ELF-1 (cell line): ENCODE results near the gene BCAP29.
"Not testable (repeated sequence)": the region's sequence is repeated elsewhere in the genome, so short reads cannot be mapped to it uniquely, and the experiment has no call there.

Source experiments
- DNase-seq: peaks from one replicate; pipeline ENCODE4 v3.0.0-alpha.2; 2016; ENCODE audit warnings: low read depth, low spot score

The BCAP29 gene

DNA sequence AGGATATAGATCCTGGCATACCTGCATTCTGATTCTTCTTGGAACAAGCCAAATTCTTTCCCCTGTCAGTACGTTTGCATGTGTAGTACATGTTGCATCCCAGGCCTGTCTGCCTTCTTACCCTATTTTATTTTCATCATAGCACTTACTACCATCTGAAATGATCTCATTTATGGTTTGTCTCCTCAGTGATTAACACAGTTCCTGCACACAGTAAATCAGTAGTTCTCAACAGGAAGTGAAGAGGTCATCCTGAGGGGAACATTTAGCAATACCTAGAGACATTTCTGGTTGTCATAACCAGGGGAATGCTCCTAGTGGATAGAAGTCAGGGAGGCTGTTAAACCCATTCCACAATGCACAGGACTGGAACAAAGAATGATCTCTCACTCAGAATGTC is 42.4 kb downstream of the BCAP29 start:
- no peak for DNase-seq

DNA sequence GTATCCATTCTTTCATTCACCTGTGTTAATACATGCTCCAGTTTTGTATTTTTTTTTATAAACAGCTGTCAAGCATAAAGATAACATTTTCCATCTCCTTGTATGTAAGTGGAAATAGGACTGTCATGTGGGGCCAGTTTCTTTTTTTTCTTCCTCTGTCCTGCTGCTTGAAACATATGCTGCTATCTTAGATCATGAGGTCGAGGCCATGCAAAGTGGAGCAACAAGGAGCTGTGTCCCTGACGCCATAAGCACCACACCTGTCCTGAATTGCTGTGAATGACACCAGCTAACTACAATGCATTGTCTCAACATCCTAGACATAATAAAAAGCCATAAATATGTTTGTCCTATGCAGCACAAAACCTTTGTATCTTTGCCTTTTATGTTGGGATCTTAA is 42.8 kb downstream of the BCAP29 start:
- no peak for DNase-seq

DNA sequence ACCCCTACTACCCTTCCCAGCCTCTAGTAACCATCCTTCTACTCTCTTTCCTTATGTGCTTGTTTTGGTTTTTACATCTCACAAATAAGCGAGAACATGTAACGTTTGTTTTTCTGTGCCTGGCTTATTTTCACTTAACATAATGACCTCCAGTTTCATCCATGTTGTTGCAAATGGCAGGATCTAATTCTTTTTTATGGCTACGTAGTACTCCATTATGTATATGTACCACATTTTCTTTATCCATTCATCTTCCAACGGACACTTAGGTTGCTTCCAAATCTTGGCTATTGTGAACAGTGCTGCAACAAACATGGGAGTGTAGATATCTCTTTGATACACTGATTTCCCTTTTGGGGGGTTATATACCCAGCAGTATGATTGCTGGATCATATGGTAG is 47.0 kb downstream of the BCAP29 start:
- no peak for DNase-seq

DNA sequence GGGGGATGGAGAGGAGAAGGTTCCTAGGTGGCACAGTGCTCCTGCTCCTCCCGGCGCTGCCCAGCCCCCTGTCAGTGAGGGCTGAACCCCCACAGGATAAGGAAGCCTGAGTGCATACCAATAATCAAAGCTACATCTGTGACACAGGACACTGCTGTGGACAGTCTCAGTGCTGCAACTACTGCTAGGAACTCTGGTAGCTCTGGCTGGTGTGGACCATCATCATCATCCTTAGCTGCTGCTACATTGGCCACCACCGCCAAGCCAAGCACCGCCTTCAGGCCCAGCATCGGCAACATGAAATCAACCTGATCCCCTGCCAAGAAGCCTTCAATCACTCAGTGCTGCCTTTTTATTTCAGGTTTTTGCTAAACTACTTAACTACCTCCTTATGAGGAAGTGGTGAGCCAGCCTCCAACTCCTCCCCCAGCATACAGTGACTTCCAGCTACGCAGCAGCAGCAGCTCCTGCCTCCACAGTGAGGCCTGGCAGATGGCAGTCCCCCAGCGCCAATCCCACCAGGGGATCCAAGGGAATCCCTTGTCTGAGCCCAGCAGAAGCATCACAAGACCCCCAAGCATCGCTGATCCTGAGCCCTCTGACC is 48.5 kb downstream of the BCAP29 start:
- no peak for DNase-seq

DNA sequence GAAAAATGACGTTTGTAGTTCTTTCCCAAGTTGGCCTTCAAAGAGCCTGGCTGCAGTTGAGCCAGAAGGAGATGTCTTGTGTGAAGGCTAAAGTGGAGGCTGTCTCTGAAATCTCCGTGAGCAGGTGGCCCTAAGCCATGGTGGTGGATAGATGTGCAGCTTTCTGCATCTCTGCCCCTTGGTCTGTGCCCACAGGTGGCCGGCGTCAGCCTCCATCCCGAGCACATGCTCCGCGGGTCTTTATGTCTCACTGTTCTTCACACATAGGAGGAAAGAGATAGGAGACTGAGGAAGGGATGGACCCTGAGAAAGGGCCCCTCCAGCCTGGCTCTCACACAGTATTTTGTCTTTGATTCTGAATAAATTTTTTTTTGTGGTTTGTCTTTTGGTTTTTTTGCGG is 50.3 kb downstream of the BCAP29 start:
- no peak for DNase-seq

DNA sequence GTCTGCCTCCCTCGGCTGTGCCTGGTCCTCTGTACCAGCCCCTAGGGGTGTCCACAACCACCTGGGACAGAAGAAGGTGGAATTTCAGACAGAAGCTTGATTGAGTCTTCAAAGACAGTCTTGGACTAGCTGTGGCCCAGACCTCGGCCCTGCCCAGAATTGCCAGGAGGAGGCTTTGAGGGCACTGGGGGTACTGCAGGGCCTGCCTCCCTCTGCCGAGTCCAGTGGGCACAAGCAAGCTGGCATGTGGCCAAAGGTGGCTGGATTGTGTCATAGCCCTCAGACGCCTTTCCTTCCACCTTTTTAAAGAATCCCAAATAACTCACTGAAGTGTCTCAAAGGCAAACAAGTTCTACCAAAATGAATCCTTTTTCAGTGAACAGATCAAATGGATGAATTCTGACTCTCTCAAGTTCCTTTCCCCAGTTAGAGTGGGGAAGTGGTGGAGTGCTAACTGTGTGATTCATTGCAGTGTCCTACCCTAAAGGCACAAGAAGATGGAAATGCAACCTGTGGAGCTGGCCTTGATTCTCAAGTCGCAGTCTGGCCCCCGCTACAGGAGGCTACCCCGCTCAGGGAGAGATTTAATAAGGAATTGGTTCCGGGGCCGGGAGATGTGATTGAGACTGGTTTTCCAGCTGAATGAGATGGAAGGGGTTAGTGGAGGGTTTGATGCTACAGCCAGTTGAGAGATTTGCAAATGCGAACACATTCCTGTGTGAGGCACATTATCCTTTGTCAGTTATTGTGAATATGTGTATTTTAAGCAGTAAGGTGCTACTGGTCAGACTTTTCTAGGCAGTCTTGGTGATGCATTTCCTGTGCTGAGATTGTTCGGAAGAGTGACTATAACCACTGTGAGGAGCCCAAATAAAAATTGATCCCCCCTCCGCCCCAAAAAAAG is 51.8 kb downstream of the BCAP29 start:
- DNase-seq, result no peak

DNA sequence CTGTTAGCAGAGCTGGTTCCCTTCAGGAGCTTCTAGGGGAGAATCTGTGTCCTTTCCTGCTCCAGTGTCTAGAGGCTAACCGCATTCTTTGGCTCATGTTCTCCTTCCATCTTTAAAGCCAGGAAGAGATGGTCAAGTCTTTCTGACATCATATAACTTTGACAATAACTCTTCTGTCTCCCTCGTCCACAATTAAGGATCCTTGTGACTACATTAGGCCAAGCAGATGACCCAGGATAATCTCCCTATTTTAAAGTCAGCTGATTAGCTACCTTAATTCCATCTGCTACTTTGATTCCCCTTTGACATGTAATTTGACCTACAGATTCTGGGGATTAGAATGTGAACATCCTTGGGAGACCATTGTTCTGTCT is 52.4 kb downstream of the BCAP29 start:
- no peak for DNase-seq

DNA sequence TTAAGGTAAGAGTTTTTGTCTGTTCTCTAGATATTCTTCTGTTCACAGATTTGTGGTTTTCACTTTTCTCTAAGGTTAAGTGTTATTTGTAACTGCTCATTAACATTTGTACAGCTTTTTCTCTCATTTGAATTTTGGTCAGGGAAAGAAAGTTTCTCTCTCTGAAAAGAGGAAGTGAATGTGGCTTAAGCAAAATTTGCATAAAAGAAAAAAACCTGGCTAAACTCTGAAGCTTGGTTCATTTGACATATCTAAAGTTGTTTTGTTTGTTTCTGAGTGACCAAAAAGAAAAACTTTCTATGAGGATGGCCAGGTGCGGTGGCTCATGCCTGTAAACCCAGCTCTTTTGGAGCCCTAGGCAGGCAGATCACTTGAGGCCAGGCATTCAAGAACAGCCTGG is 58.5 kb downstream of the BCAP29 start:
- no peak for DNase-seq

DNA sequence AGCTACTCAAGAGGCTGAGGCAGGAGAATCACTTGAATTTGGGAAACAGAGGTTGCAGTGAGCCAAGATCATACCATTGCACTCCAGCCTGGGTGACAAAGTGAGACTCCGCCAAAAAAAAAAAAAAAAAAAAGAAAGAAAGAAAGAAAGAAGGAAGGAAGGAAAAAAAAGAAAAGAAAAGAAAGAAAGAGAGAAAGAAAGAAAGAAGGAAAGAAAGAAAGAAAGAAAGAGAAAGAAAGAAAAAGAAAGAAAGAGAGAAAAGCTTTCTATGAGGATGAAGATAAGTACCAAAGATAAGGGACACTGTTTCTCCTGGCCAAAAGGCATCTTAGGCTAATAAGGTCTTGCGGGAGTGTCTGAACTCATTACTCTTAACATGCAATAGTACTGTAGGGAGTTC is 59.0 kb downstream of the BCAP29 start:
- not testable (repeated sequence) for DNase-seq

DNA sequence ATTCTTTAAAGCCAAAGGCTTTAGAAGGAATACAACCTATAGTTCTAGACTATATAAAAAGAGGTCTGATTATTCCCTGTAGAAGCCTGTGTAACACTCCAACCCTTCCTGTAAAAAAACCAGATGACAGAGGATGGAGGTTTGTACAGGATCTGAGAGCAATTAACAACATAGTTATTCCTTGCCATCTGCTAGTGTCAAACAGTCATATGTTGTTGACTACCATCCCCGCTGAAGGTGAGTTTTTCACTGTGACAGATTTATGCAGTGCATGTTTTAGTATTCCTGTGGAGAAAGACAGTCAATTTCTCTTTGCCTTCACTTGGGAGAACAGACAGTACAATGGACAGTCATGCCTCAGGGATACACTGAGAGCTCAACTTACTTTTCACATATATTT is 61.6 kb downstream of the BCAP29 start:
- no peak for DNase-seq

DNA sequence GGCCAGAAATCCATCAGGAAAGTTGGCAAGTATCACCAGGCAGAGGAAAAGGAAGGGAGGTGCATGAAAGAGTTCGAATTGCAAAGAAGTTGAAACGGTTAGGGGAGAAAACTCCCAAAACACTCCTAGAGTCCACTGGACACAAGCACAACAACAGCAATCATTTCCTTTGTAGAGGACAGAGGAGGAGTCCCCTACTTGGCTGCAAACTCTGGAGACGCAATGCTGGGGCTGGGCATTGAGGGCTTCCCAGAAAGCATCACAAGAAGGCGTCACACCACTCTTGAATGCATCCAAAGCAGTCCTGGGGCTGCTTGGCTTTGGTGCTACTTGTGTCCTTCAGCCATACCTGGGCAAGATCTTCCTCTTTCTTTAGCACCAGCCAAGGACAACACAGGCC is 62.5 kb downstream of the BCAP29 start:
- DNase-seq, result no peak

DNA sequence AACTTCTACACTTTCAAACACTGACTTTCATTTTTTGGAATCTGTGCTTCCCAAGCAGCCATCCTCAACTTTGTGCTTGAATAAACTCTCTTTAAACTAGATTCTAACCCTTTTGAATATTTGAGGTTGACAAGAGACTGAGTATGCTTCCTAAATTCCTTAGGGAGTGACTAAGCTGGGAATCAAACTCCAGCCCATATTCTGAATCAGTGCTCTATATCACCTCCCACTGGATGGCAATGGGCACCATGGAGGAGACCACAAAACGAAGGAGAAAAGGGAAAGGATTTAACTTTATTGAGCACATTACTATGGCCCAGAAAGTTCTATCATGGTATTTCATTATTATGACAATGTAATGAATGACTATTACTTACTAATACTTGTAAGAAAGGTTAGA is 63.4 kb downstream of the BCAP29 start:
- DNase-seq, result no peak

DNA sequence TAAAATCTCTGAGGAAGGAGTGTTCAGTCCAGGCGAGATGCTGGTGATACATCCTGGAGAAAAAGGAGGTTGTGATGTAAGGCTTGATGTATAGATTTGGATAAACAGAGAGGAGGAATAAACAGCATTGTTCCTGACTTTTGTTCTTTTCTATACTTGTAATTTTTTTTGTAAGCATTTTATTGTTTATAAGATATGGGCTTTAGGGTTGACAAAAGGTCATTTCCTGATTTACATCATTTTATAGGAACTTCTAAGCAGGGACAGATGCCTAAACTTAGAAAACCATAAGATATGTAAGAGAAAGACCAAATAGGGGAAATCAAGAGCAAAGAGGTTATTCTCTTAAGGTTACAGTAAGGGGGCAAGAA is 63.9 kb downstream of the BCAP29 start:
- DNase-seq, result no peak

DNA sequence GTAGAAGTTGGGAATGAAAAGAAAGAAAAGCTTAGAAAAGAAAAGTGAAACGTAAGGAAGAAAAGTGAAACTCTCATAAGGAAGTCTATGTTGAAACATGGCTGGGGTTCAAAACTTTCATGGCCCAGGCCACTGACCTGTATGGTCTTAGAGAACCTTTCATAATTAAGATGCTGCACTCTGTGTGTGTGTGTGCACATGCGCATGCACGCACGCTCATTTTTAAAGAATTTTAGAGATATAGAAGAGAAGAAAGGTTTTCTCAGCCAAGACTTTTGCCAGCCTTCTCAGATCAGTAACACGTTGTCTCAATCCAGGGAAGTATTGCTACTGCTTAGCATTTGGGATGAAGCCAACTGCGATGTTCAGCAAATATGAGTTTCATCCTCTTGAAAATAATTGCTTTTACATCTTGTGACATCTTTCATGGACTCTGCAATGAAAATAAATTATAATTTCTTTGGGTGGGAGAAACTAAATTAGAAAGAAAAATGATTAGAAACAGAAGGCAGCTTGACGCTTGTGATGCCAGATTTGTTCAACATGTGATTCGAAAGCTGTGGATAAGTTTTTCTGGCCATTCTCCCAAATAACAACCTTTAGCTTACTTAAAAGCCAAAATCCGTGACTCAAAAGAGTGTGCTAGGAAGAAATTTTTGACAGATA is 64.4 kb downstream of the BCAP29 start:
- no peak for DNase-seq

DNA sequence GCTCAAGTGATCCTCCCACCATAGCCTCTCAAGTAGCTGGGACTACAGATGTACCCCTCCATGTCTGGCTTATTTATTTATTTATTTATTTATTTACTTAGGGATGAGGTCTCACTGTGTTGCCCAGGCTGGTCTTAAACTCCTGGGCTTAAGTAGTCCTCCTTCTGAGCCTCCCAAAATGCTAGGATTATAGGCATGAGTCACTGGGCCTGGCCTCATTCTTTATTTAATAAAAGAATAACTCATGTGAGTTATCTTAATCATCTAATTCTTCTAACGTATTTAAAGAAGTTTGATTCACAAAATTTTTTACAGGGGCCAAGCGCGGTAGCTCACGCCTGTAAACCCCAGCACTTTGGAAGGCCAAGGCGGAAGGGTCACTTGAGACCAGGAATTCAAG is 72.6 kb downstream of the BCAP29 start:
- DNase-seq, result no peak

DNA sequence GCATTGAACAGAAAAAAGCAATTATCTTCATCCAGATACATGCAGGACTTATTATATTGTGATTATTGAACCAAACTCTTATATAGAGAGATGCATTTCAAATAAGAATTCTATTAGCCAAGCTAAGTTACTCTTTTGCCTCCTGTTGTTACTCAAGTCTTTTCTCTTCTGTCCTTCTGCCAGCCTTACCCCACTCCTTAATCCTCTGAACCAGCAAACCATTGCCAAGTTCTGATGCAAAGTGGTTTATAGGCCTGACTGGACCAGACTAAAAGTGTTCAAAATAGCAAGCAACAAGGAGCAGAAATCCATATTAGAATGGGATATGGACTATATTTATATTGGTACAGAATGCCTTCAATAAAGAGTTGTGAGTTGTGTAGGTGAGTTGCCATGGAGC is 78.4 kb downstream of the BCAP29 start:
- no peak for DNase-seq

DNA sequence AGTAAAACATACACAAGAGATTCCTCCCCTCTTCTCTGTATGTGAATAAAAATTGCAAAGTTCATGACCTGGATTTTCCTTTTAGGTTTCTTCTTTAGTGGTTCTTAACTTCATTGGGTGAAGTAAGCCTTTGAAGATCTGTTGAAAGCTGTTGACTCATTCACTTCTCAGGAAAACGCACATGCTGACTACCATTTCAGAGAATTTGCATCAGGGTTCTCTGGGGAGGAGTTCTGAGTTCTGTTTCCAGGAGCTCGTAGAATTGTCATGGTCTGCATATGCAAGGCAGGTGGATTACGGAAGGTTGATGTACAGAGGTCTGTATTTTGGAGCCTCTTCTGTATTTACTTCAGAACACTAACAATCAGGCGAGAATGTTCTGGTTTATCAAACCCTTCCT is 79.6 kb downstream of the BCAP29 start:
- DNase-seq, result peak; percentile 8

DNA sequence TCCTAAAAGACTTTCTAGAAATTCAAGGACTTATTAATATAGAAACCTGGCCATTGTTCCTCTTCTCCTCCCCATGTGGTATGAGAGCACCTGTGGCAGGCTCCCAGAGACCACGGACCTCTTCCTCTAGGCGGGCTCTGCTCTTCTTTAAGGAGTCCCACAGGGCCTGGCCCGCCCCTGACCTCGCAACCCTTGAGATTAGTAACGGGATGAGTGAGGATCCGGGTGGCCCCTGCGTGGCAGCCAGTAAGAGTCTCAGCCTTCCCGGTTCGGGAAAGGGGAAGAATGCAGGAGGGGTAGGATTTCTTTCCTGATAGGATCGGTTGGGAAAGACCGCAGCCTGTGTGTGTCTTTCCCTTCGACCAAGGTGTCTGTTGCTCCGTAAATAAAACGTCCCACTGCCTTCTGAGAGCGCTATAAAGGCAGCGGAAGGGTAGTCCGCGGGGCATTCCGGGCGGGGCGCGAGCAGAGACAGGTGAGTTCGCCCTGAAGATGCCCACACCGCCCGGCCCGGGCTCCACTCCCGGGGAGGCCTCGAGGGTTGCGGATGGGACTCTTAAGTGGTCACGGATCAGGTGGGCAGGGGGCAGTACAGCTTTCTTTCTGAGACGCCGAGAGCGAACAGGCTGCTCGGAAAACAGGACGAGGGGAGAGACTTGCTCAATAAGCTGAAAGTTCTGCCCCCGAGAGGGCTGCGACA is 80.5 kb downstream of the BCAP29 start, which contains the start of gene SLC26A4:
TSS of gene SLC26A4 (plus strand) at position 448 of the 700 bp plus-strand sequence. CDS start 814 bp downstream, outside the sequence.
- peak; percentile 58 for DNase-seq

DNA sequence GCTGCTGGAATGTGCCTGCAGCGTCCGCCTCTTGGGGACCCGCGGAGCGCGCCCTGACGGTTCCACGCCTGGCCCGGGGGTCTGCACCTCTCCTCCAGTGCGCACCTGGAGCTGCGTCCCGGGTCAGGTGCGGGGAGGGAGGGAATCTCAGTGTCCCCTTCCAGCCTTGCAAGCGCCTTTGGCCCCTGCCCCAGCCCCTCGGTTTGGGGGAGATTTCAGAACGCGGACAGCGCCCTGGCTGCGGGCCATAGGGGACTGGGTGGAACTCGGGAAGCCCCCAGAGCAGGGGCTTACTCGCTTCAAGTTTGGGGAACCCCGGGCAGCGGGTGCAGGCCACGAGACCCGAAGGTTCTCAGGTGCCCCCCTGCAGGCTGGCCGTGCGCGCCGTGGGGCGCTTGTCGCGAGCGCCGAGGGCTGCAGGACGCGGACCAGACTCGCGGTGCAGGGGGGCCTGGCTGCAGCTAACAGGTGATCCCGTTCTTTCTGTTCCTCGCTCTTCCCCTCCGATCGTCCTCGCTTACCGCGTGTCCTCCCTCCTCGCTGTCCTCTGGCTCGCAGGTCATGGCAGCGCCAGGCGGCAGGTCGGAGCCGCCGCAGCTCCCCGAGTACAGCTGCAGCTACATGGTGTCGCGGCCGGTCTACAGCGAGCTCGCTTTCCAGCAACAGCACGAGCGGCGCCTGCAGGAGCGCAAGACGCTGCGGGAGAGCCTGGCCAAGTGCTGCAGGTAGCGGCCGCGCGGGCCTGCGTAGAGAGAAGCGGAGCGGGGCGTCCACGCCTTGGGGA is 81.2 kb downstream of the BCAP29 start:
- peak; percentile 75 for DNase-seq

DNA sequence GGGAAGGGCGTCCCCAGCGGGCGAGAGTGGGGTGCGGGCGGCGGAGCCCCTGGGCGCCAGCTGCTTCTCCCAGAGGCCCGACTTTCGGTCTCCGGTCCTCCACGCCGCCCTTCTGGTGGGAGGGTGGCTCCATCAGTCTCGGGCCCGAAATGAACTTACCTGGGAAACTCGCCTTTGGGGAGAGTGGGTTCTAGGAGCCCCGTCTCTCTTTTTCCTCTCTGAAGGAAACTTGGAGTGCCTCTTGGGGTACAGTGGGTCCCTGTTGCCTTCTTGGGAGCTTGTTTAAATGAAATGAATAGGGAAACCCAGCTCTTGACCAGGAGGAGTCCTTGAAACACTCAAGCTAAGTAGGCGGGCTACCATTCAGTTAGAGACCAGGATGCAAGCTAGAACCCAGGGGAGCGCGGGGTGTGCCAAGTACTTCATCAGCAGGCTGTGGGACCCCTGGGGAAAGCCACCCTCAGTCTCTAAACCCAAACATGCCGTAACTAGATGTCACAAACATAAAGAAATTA is 81.9 kb downstream of the BCAP29 start:
- peak; percentile 8 for DNase-seq

DNA sequence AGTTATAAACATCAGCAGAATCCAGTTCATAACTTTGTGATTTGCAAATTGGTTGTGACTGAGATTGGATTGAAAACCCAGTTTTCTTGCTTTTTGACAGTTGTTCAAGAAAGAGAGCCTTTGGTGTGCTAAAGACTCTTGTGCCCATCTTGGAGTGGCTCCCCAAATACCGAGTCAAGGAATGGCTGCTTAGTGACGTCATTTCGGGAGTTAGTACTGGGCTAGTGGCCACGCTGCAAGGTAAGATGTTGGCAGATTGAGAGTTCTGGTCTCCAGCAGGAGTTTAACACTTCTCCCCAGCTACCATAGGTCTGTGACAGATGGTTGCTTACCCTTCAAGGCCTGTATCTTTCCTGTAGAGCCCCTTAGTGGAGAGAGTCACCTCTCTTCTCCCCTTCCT is 83.2 kb downstream of the BCAP29 start:
- DNase-seq, result no peak
